H1 (cell line): ENCODE measurements around the gene MTMR10.

ENCODE experiments used
- CHD7 ChIP-seq: fragments of 300-600 bp; sonication (generic); IDR thresholded peaks from 2 replicates; pipeline ENCODE4 v1.7.1; 2012; ENCODE audit warnings: low read length, moderate library complexity, mild to moderate bottlenecking, inconsistent platforms; ENCODE audit not compliant: insufficient replicate concordance
- CTCF ChIP-seq, 3 experiments: IDR thresholded peaks; 1 replicate in 2 of 3; 2 replicates in 1 of 3; pipeline versions ENCODE4 v1.5.1 to v1.6.1; 2011; ENCODE audit warnings: low read length in 3 of 3, mild to moderate bottlenecking in 3 of 3, inconsistent platforms in 2 of 3, low read depth in 1 of 3, moderate library complexity in 1 of 3; ENCODE audit not compliant: insufficient read depth in 1 of 3; ENCODE audit errors: control extremely low read depth in 1 of 3
- NRF1 ChIP-seq: IDR thresholded peaks from 2 replicates; pipeline ENCODE4 v1.6.1; 2011; ENCODE audit warnings: mild to moderate bottlenecking, low read depth, low read length, improper control_type of control experiment

- TF ChIP-seq CTCF (IDR thresholded peaks at IDR 0.05; ENCODE audit: control extremely low read depth in 1 of 3, insufficient read depth in 1 of 3, low read depth in 1 of 3, low read length in 3 of 3) (no peak), NRF1 (no peak), CHD7 (no peak)
Observed at GRCh38 chr15:31024330-31024729, 32.9 kb upstream of the MTMR10 start.
